ENCODE data around the gene C17orf114.

The C17orf114 gene

GRCh38 chr17:4764595-4764994 is 37.5 kb downstream of the C17orf114 start:
- dilution Hi-C loops (cut with HindIII; ENCODE audit: low sequenced_read_pairs, unreplicated experiment) (no loop called here), intact Hi-C loops (cut with micrococcal nuclease) (no loop called here), in situ Hi-C loops (cut with MboI; ENCODE audit: low sequenced_read_pairs) (no loop called here)
- Histone ChIP-seq H3K4me3 (ENCODE audit: insufficient read depth, low read depth, low read length) (no peak overlapping the region), H3K18ac (ENCODE audit: low read depth, low read length) (no peak overlapping the region), H3K9me1 (ENCODE audit: insufficient read depth, low read length) (0 out of 2 replicates have a peak, but pooled peaks cover 3% of the 10 kb centered on the region), H3K56ac (ENCODE audit: extremely low read depth, insufficient read depth, low read length) (no peak overlapping the region), H2BK5ac (ENCODE audit: low read depth, low read length, poor library complexity, severe bottlenecking) (no peak overlapping the region), H4K8ac (ENCODE audit: low read depth in 2 of 2, low read length in 2 of 2) (no peak overlapping the region), H3K23ac (ENCODE audit: low read depth, low read length) (no peak overlapping the region), H3K79me1 (ENCODE audit: low read depth in 1 of 2, low read length in 2 of 2) (no peaks in the 10 kb centered on the region), H2AK5ac (ENCODE audit: low read depth, low read length) (no peak overlapping the region), H3K9ac (ENCODE audit: low read depth, low read length) (no peak overlapping the region), H3K27me3 (ENCODE audit: control insufficient read depth, insufficient read depth, low read length) (peaks cover 12% of the 10 kb centered on the region), H4K91ac (ENCODE audit: insufficient read depth, low read depth, low read length) (no peak overlapping the region), H2BK120ac (ENCODE audit: low read depth, low read length) (no peak overlapping the region), H2AK9ac (replicated peaks; ENCODE audit: low read depth, low read length, poor library complexity) (no peak overlapping the region), H3K27ac (ENCODE audit: insufficient read depth, low read length) (no peak overlapping the region), H3K14ac (replicated peaks; ENCODE audit: low read depth, low read length) (no peak overlapping the region), H3K9me3 (ENCODE audit: control insufficient read depth, insufficient read depth, low read length) (no peaks in the 10 kb centered on the region), H3K4me2 (ENCODE audit: low read depth, low read length) (no peak overlapping the region), H3K4me1 (ENCODE audit: control insufficient read depth, insufficient read depth, low read length) (no peaks in the 10 kb centered on the region), H4K20me1 (ENCODE audit: insufficient read depth, low read length) (no peaks in the 10 kb centered on the region), H3K4ac (ENCODE audit: low read depth, low read length) (no peak overlapping the region), H2BK20ac (ENCODE audit: low read depth, low read length) (no peak overlapping the region), H2BK15ac (ENCODE audit: low read depth, low read length) (no peak overlapping the region), H4K5ac (ENCODE audit: low read depth, low read length) (no peak overlapping the region), H3K36me3 (ENCODE audit: control insufficient read depth, insufficient read depth, low read length) (no peaks in the 10 kb centered on the region), H2AFZ (replicated peaks; ENCODE audit: low read length, poor library complexity) (no peak overlapping the region)
- CTCF ChIA-PET, result no interaction called here
- WGBS, 2 experiments (ENCODE audit: extremely low coverage in 2 of 2, insufficient read length in 1 of 2), result no CpG with 5 or more reads among the region's 3 CpGs
- DNase-seq (no peak), ATAC-seq (ENCODE audit: low read depth) (no peak)
- no peak for TF ChIP-seq FOS (IDR thresholded peaks at IDR 0.05; ENCODE audit: low read depth, low read length)
- TF ChIP-seq SMC3 (IDR thresholded peaks at IDR 0.05; ENCODE audit: low read depth, low read length), result no peak
- no peak for TF ChIP-seq POLR2A (IDR thresholded peaks at IDR 0.05; ENCODE audit: low read depth, low read length)
- TF ChIP-seq RFX5 (IDR thresholded peaks at IDR 0.05; ENCODE audit: low read depth, low read length), result no peak
- no peak for TF ChIP-seq BHLHE40 (IDR thresholded peaks at IDR 0.05; ENCODE audit: low read depth, low read length)
- TF ChIP-seq MAZ (IDR thresholded peaks at IDR 0.05; ENCODE audit: borderline replicate concordance, low read depth, low read length), result no peak
- TF ChIP-seq RAD21 (IDR thresholded peaks at IDR 0.05; ENCODE audit: low read length), result no peak
- BruUV-seq (replicated peaks), result no TSS peak
- POLR2A ChIA-PET (ENCODE audit: unreplicated experiment), result no interaction called here
